Ascending aorta (tissue), 2 donors: ENCODE results near the gene SOD2. TPM values are rescaled to one million over a fixed set of nuclear protein-coding genes. Genes with fewer than 3 reads are reported as not detected.

ENCODE experiments used
- DNase-seq, 2 donors: peaks; one replicate each; pipeline ENCODE4 v3.0.0-alpha.2; 2019; ENCODE audit warnings: low spot score in 2 of 2
- H3K27ac ChIP-seq, 2 donors: fragments of 200-600 bp; sonication (generic); one replicate each; pipeline ENCODE4 v1.5.1; 2016 to 2017; ENCODE audit warnings: mild to moderate bottlenecking in 1 of 2
- H3K27me3 ChIP-seq: fragments of 200-600 bp; sonication (generic); one replicate; pipeline ENCODE4 v1.5.1; 2017
- H3K36me3 ChIP-seq, 2 donors: fragments of 200-600 bp; sonication (generic); one replicate each; pipeline ENCODE4 v1.5.1; 2016
- H3K4me1 ChIP-seq, 2 donors: fragments of 200-600 bp; sonication (generic); one replicate each; pipeline ENCODE4 v1.5.1; 2016 to 2017; ENCODE audit warnings: mild to moderate bottlenecking in 1 of 2
- H3K4me3 ChIP-seq, 2 donors: fragments of 200-600 bp; sonication (generic); one replicate each; pipeline ENCODE4 v1.5.1; 2016 to 2017; ENCODE audit warnings: mild to moderate bottlenecking in 1 of 2
- H3K9me3 ChIP-seq, 2 donors: fragments of 200-600 bp; sonication (generic); one replicate each; pipeline ENCODE4 v1.5.1; 2016
- CTCF ChIP-seq, 3 experiments: fragments of 200-600 bp in 2 of 3; fragments of 450-650 bp in 1 of 3; sonication (generic) in 2 of 3; IDR thresholded peaks; one replicate each; pipeline ENCODE4 v1.5.1; 2016 to 2019; ENCODE audit warnings: antibody characterized with exemption in 3 of 3, mild to moderate bottlenecking in 1 of 3, moderate library complexity in 1 of 3
- intact Hi-C: fragments of 100-400 bp; cut with DNase I; formaldehyde crosslinking; loops from one replicate; pipeline ENCODE4 v1.15.1; 2023
- total RNA-seq: library from RNA; depleted of rRNA; stranded (reverse); fragments of >200 nt; gene quantifications from one replicate; pipeline ENCODE4 v1.1.0, GENCODE V29; 2016

The SOD2 gene
- total RNA-seq, 1 donor from 2014 or later, result 205 TPM

GRCh38 chr6:159649441-159649840 is 43.6 kb downstream of the SOD2 start:
- H3K27me3 ChIP-seq, result no peaks in the 10 kb centered on the region
- TF ChIP-seq CTCF (IDR thresholded peaks at IDR 0.05), result no peak
- no peak overlapping the region for H3K4me3 ChIP-seq
- H3K36me3 ChIP-seq, result no peaks in the 10 kb centered on the region
- H3K27ac ChIP-seq, result no peak overlapping the region
- no peaks in the 10 kb centered on the region for H3K4me1 ChIP-seq
- H3K9me3 ChIP-seq, result no peaks in the 10 kb centered on the region
- DNase-seq, result no peak
- intact Hi-C loops, result loop anchor here (5.0 kb wide), 1 partner anchor 52 kb away; no protein-coding TSS in a partner anchor

- no peaks in the 10 kb centered on the region for H3K4me1 ChIP-seq
- H3K4me3 ChIP-seq, result no peak overlapping the region
- H3K36me3 ChIP-seq, result no peaks in the 10 kb centered on the region
- TF ChIP-seq CTCF (IDR thresholded peaks at IDR 0.05), result no peak
- no peaks in the 10 kb centered on the region for H3K27me3 ChIP-seq
- H3K27ac ChIP-seq, result no peak overlapping the region
- intact Hi-C loops, result loop anchor here (5.0 kb wide), 1 partner anchor 49 kb away; no protein-coding TSS in a partner anchor
- no peaks in the 10 kb centered on the region for H3K9me3 ChIP-seq
- no peak for DNase-seq
Measured at GRCh38 chr6:159646733-159647132, 46.3 kb downstream of the SOD2 start.

GRCh38 chr6:159646116-159646515 is 46.9 kb downstream of the SOD2 start:
- no peaks in the 10 kb centered on the region for H3K36me3 ChIP-seq
- H3K9me3 ChIP-seq, result no peaks in the 10 kb centered on the region
- TF ChIP-seq CTCF (IDR thresholded peaks at IDR 0.05), result no peak
- H3K27me3 ChIP-seq, result no peaks in the 10 kb centered on the region
- no peak overlapping the region for H3K4me3 ChIP-seq
- intact Hi-C loops, result loop anchor here (5.0 kb wide), 1 partner anchor 49 kb away; no protein-coding TSS in a partner anchor
- DNase-seq, result no peak
- no peaks in the 10 kb centered on the region for H3K4me1 ChIP-seq
- no peak overlapping the region for H3K27ac ChIP-seq

GRCh38 chr6:159645640-159646039 is 47.4 kb downstream of the SOD2 start:
- Histone ChIP-seq H3K4me1 (no peaks in the 10 kb centered on the region), H3K27ac (peak overlapping the region in 1 of 2 donors; percentile 23), H3K36me3 (no peaks in the 10 kb centered on the region), H3K9me3 (no peaks in the 10 kb centered on the region), H3K4me3 (no peak overlapping the region), H3K27me3 (no peaks in the 10 kb centered on the region)
- intact Hi-C loops, result loop anchor here (5.0 kb wide), 1 partner anchor 48 kb away; no protein-coding TSS in a partner anchor
- DNase-seq, result no peak
- TF ChIP-seq CTCF (IDR thresholded peaks at IDR 0.05), result no peak

Other genes starting within 250 kb of the SOD2 start
- 44.6 TPM for gene WTAP, start 34.3 kb upstream of the SOD2 start, total RNA-seq
- 0.85 TPM for gene ACAT2, start 68.8 kb upstream of the SOD2 start, total RNA-seq
- 46.7 TPM for gene TCP1, start 96.4 kb upstream of the SOD2 start, total RNA-seq
- gene MRPL18, start 97.2 kb upstream of the SOD2 start, total RNA-seq, result 119 TPM
- gene PNLDC1, start 107.0 kb upstream of the SOD2 start, total RNA-seq, result not detected
- gene MAS1, start 197.7 kb upstream of the SOD2 start, total RNA-seq, result not detected